HG03571 (cell line): ENCODE measurements around the gene ST3GAL5.

ENCODE experiments used
- ATAC-seq: cut with Tn5 transposase; IDR thresholded peaks from one replicate; pipeline ENCODE4 v1.9.1; 2021; ENCODE audit not compliant: unreplicated experiment

Gene ST3GAL5

GRCh38 chr2:85917887-85918795 is 29.4 kb upstream of the ST3GAL5 start:
- no peak for ATAC-seq

GRCh38 chr2:85915606-85916303 is 27.0 kb upstream of the ST3GAL5 start:
- ATAC-seq = no peak

GRCh38 chr2:85914922-85915321 is 26.1 kb upstream of the ST3GAL5 start:
- no peak for ATAC-seq

- no peak for ATAC-seq
Measured at GRCh38 chr2:85913884-85914881, 25.4 kb upstream of the ST3GAL5 start.

- no peak for ATAC-seq
Measured at GRCh38 chr2:85911814-85912692, 23.3 kb upstream of the ST3GAL5 start.

GRCh38 chr2:85911097-85911496 is 22.3 kb upstream of the ST3GAL5 start:
- ATAC-seq = no peak

- ATAC-seq = no peak
Measured at GRCh38 chr2:85909005-85909404, 20.2 kb upstream of the ST3GAL5 start.

- no peak for ATAC-seq
Measured at GRCh38 chr2:85908506-85908905, 19.7 kb upstream of the ST3GAL5 start.

- ATAC-seq = no peak
Measured at GRCh38 chr2:85907671-85908157, 18.9 kb upstream of the ST3GAL5 start.

- ATAC-seq = no peak
Measured at GRCh38 chr2:85906748-85907147, 18.0 kb upstream of the ST3GAL5 start.

- no peak for ATAC-seq
Measured at GRCh38 chr2:85905891-85906290, 17.1 kb upstream of the ST3GAL5 start.

- ATAC-seq = no peak
Measured at GRCh38 chr2:85905187-85905666, 16.4 kb upstream of the ST3GAL5 start.

GRCh38 chr2:85903849-85904248 is 15.1 kb upstream of the ST3GAL5 start:
- no peak for ATAC-seq

- ATAC-seq = no peak
Measured at GRCh38 chr2:85902496-85902895, 13.7 kb upstream of the ST3GAL5 start.

GRCh38 chr2:85901155-85901554 is 12.4 kb upstream of the ST3GAL5 start:
- ATAC-seq = no peak

- ATAC-seq = no peak
Measured at GRCh38 chr2:85900366-85900765, 11.6 kb upstream of the ST3GAL5 start.

- no peak for ATAC-seq
Measured at GRCh38 chr2:85899849-85900248, 11.1 kb upstream of the ST3GAL5 start.

GRCh38 chr2:85899284-85899683 is 10.5 kb upstream of the ST3GAL5 start:
- ATAC-seq = no peak

GRCh38 chr2:85898881-85899280 is 10.1 kb upstream of the ST3GAL5 start:
- no peak for ATAC-seq
